GM18907 (cell line): ENCODE results near the gene KRTAP10-3.

ENCODE experiments used
- ATAC-seq: cut with Tn5 transposase; IDR thresholded peaks from one replicate; pipeline ENCODE4 v1.9.1; 2021; ENCODE audit warnings: mild to moderate bottlenecking, moderate library complexity; ENCODE audit not compliant: unreplicated experiment

Gene KRTAP10-3

DNA sequence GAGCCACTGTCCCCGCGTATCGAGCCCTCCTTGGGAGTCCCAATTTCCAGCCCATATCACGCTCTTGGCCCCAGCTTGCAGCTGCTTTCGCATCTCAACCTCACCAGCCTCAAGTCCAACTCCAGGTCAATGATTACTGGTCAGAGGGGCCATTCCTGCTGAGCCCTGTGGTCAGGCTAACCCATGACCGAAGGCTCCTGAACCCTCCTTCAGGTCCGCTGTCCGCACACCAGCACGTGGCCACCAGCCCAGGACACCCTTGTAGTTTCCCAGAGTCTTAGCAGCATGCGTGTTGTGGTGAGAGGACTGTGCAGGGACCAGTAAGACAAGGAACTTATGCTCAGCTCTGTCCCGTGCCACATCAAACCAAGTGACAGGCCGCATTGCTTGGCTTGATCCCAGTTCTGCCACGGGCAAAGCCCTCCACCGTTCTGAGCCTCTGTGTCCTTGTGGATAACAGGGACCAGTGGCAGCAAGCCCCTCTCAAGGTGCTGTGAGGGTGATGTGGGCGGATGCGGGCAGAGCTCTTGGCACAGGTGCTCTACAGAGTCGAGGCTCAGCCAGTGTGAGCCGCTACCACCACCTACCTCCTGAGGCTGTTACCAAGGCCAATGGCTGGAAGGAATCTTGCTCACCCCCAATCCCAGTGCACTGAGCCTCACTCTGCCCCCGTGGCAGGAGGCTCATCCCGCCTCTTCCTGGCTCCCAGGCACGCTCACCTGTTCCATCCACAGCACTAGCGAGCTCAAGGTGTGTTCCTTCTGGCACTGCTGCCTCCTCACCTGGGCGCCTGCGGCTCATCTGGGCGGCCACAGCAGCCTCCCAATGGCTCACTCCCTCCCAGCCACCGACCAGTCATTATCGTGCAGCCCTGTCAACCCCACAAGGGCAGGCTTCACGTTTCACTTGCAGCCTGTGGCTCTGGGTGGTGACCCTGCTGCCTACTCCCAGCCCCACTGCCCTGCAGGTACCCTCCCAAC is 39.0 kb downstream of the KRTAP10-3 start:
- ATAC-seq: no peak

DNA sequence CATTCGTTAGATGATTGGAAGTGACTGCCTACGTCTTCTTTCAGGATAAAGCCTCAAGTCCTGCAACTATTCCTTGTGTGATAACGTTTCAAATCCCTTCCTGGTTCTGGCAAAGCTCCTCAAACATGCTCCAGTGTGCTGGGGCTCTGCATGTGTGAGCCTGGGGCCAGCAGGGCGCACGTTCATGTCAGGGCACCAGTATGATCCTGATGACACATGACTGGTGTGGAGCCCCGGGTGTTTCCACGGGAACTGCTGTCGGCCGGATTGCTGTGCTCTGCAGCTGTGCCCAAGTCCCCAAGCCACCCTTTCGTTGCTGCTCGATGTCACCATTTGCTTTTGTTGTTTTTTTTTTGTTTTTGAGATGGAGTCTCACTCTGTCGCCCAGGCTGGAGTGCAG is 39.9 kb downstream of the KRTAP10-3 start:
- no peak for ATAC-seq

GRCh38 chr21:44517175-44517899 is 41.3 kb downstream of the KRTAP10-3 start:
- ATAC-seq: no peak

- no peak for ATAC-seq
These were observed 41.8 kb downstream of the KRTAP10-3 start for GRCh38 chr21:44516828-44517174.

GRCh38 chr21:44516342-44516741 is 42.3 kb downstream of the KRTAP10-3 start:
- no peak for ATAC-seq

- no peak for ATAC-seq
These were observed 43.0 kb downstream of the KRTAP10-3 start for GRCh38 chr21:44515359-44516165.

DNA sequence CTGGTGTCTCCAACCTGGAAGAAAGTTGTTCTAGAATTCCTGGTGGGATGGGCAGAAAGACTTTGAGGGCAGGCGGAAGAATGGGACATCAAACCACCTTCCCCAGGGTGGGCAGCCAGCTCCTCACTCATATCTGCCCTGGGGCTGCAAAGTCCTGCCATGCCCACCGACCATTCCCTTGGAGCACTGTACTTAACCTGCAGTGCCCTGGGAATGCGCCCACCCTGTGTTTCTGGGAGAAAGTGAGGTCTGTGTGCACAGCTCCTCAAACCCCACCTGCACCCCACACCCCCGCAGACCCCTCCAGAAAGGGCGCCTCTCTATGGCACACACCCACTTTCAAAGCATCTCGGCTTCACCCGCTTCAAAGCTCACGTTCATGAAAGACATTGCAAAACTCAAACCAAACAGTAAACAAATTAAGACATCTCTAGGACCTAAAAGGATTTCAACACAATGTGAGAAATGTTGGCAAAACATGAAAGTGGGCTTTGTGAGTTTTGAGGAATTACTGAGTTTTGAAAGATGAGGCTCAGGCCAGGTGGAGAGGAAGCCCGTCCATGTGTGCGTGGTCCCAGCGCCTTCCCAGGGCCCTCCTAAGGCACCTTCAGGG is 43.7 kb downstream of the KRTAP10-3 start:
- no peak for ATAC-seq

- no peak for ATAC-seq
These were observed 44.4 kb downstream of the KRTAP10-3 start for GRCh38 chr21:44514218-44514520.

GRCh38 chr21:44513389-44514217 is 45.0 kb downstream of the KRTAP10-3 start:
- ATAC-seq: no peak

DNA sequence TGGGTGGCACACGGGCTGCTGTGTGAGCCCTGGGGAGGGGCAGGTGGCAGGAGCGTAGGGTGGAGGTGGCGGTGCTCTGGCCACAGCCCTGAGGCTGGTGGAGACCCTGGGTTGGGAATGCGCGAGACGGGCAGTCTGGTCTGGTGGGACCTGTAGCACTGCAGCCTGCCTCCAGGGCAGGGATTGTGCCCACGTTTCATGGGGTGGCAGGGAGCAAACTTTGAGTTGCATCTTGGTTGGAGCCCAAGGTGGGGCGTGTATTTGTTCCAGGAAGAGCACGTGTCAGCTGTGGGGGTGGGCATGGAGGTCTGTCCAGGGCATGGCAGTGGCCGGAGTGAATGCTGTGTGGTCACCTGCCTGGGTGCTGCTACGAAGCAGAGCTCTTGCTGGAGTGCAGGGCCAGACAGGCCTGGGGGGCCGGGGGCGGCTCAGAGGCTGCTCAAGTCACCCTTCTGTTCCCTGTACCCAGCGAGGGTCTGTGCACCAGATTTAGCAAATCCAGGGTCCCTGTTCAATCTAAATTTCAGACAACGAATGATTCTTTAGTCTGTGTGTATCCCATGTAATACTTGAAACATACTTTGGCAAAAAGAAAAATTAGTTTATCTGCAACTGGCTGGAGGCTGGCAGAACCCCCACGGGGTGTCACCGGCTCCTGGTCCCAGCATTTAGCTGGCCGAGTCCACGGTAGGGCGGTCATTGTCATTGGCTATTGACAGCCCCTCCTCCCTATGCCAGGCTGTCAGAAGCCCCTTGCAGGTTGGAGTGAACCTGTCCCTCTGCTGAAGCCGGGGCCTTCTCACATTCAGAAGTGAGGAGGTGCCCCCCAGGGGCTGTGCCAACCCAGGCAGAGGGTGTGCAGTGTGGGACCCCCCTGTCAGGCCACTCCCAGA is 45.9 kb downstream of the KRTAP10-3 start:
- ATAC-seq: no peak

- ATAC-seq: no peak
These were observed 46.7 kb downstream of the KRTAP10-3 start for GRCh38 chr21:44511938-44512275.

GRCh38 chr21:44511219-44511937 is 47.2 kb downstream of the KRTAP10-3 start:
- no peak for ATAC-seq

DNA sequence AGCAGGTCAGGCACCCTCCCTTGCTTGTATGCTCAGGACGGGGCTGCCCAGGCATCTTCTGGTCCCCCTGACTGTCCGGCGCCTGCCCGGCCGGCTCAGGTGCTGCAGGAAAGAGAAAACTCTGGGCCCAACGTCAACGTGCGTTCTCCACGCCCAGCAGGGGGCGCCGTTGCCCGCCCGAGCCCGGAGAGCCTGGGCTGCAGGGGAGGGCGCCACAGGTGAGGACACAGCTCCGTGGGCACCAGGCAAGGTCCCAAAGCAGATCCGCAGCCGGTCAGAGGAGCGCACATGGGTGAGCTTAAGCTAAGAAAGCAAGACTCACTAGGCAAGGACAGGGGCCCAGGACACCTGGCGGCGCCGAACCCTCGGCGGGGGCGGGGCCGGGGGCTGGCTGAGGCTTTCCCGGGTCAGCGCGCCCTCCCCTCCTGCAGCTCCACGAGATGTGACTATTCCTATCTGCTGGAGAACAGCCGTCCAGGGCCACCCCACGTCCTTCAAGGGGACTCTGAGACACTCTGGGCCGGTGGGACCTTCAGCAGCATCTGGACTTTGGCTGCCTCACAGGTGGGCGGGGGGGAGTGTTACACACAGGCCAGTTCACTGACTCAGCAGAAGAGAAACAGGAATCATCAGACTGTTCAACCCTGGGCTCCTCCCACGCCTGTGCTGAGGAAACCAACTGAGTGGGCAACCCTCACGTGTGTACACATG is 47.9 kb downstream of the KRTAP10-3 start:
- ATAC-seq: no peak

- no peak for ATAC-seq
These were observed 48.5 kb downstream of the KRTAP10-3 start for GRCh38 chr21:44510109-44510507.

DNA sequence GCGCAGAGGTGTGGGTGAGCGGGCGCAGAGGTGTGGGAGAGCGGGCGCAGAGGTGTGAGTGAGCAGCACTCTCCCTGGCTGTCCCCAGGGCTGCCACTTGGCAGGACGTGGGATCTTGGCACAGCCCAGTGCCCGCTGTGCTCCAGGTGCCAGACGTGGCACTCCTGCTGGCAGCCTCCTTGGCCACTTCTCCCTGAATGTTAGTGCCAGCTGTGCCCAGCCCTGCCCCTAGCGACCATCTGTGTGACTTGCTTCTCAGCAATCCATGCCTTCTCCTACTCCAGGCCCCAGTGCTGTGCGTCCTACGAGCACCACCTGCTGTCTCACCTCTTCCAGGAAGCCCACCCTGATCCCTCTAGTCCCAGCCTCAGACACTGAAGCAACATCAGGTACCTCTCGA is 49.1 kb downstream of the KRTAP10-3 start:
- ATAC-seq: no peak

- no peak for ATAC-seq
These were observed 49.7 kb downstream of the KRTAP10-3 start for GRCh38 chr21:44508711-44509445.

- no peak for ATAC-seq
These were observed 50.2 kb downstream of the KRTAP10-3 start for GRCh38 chr21:44508426-44508710.
